Daoy (cell line): ENCODE results near the gene IGSF10. TPM values are rescaled to one million over a fixed set of nuclear protein-coding genes. Genes with fewer than 3 reads are reported as not detected.

ENCODE experiments used
- DNase-seq: peaks from one replicate; pipeline ENCODE4 v3.0.0-alpha.2; 2015; ENCODE audit warnings: low read depth
- total RNA-seq: library from RNA; depleted of rRNA; stranded (reverse); fragments of >200 nt; shearing (Covaris generic); gene quantifications from 2 replicates; pipeline ENCODE4 v1.2.3, GENCODE V29; 2014; rRNA removed

The IGSF10 gene
- total RNA-seq, 1 experiment from 2014 or later = not detected

- no peak for DNase-seq
Observed at GRCh38 chr3:151419806-151420205, 41.1 kb downstream of the IGSF10 start.

- DNase-seq = no peak
Observed at GRCh38 chr3:151415289-151415688, 45.6 kb downstream of the IGSF10 start.

DNA sequence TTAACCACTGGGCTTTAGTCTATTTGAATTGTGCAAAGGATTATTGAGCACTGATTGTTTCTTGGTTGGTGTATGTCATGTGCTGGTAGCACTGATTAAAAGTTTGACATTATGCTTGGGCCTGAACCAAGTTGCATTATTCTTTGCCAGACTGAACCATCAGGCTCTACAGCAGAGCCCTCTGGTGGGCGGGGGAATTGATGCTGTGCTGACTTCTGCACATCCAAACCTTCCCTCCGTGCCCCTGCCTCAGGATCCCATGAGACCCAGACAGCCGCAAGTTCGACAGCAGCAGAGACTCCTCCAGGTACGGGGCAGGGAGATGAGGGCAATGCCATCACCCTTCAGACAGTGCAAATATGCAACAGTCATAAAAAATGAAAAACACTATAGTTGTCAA lies 47.9 kb downstream of the IGSF10 start:
- no peak for DNase-seq

Other genes with a start within 250 kb of the IGSF10 start
- gene P2RY14, start 182.5 kb downstream of the IGSF10 start, total RNA-seq = not detected in 2 replicates
- 0.40 and 0.77 TPM in 2 replicates for gene GPR87, start 144.2 kb downstream of the IGSF10 start, total RNA-seq
- gene P2RY13, start 131.5 kb downstream of the IGSF10 start, total RNA-seq = not detected in 2 replicates
- gene P2RY12, start 76.3 kb downstream of the IGSF10 start, total RNA-seq = not detected in 2 replicates